Small intestine (tissue), 7 donors: ENCODE data around the gene ASTL. TPM values are rescaled to one million over a fixed set of nuclear protein-coding genes. Genes with fewer than 3 reads are reported as not detected.
A peak's percentile ranks its signal among the peaks of the same experiment; 100 is the strongest.

Experiments
- DNase-seq, 2 donors: peaks; one replicate each; pipeline versions ENCODE4 v3.0.0 to v3.0.0-alpha.2; 2013
- FAIRE-seq: peaks from 2 replicates; lab custom pipeline; 2012; peaks lifted over from hg19 to GRCh38; lab: Jason Lieb, UNC
- H3K27ac ChIP-seq, 3 donors: one replicate each; pipeline ENCODE4 v1.5.1; 2013; ENCODE audit warnings: low read length in 2 of 3, mild to moderate bottlenecking in 2 of 3, control low read depth in 1 of 3, inconsistent platforms in 1 of 3, low read depth in 1 of 3, moderate library complexity in 1 of 3
- H3K27me3 ChIP-seq, 3 donors: one replicate each; pipeline ENCODE4 v1.6.1; 2013; ENCODE audit warnings: low read length in 3 of 3, inconsistent platforms in 1 of 3; ENCODE audit not compliant: control insufficient read depth in 3 of 3, insufficient read depth in 3 of 3
- H3K36me3 ChIP-seq, 3 donors: one replicate each; pipeline ENCODE4 v1.6.1; 2013; ENCODE audit warnings: low read length in 3 of 3, inconsistent platforms in 1 of 3, low read depth in 1 of 3, mild to moderate bottlenecking in 1 of 3, moderate library complexity in 1 of 3; ENCODE audit not compliant: control insufficient read depth in 3 of 3, insufficient read depth in 2 of 3
- H3K4me1 ChIP-seq, 3 donors: one replicate each; pipeline ENCODE4 v1.6.1; 2013; ENCODE audit warnings: low read length in 2 of 3, inconsistent platforms in 1 of 3, low read depth in 1 of 3, mild to moderate bottlenecking in 1 of 3, moderate library complexity in 1 of 3; ENCODE audit not compliant: control insufficient read depth in 3 of 3, insufficient read depth in 2 of 3
- H3K4me3 ChIP-seq, 3 donors: one replicate each; pipeline ENCODE4 v1.5.1; 2013; ENCODE audit warnings: low read length in 3 of 3, control low read depth in 1 of 3, inconsistent platforms in 1 of 3, low read depth in 1 of 3, mild to moderate bottlenecking in 1 of 3, moderate library complexity in 1 of 3
- H3K9me3 ChIP-seq, 2 donors: one replicate each; pipeline ENCODE4 v1.6.1; 2013; ENCODE audit warnings: low read depth in 1 of 2, low read length in 1 of 2; ENCODE audit not compliant: control insufficient read depth in 2 of 2, insufficient read depth in 1 of 2
- WGBS, 3 donors: extraction: QIAGEN DNeasy Blood & Tissue Kit; methylation state at CpG; one replicate each; pipeline ENCODE4 v1.1.7; 2013; 5-methylcytosine and 5-hydroxymethylcytosine counted together
- polyA plus RNA-seq, 4 donors: library from polyadenylated mRNA; stranded (reverse) in 3 of 4; unstranded in 1 of 4; fragments of 200-250 nt in 3 of 4; fragments of 120-200 nt in 1 of 4; gene quantifications; one replicate each; pipeline versions ENCODE4 v1.2.1 to v1.2.3, GENCODE V29; 2013
- donor health status: healthy with polysubstance abuse.
- donor health status: control.
- donor health status: control.
- donor health status: Bipolar disorder and iron deficiency.
- donor health status: healthy.

Gene ASTL
- polyA plus RNA-seq, 4 donors: not detected

- 49 to 66% (median 50%) methylated on average over 10 of the region's 10 CpGs for WGBS, 3 donors
- no peaks in the 10 kb centered on the region for H3K4me1 ChIP-seq
- FAIRE-seq (no peak), DNase-seq (no peak)
- no peaks in the 10 kb centered on the region for H3K36me3 ChIP-seq
- H3K27me3 ChIP-seq: no peaks in the 10 kb centered on the region
- no peaks in the 10 kb centered on the region for H3K9me3 ChIP-seq
- peak overlapping the region in 1 of 3 donors; percentile 11 for H3K27ac ChIP-seq
- no peak overlapping the region for H3K4me3 ChIP-seq
Observed at GRCh38 chr2:96131152-96131812, 7.0 kb downstream of the ASTL start.

DNA sequence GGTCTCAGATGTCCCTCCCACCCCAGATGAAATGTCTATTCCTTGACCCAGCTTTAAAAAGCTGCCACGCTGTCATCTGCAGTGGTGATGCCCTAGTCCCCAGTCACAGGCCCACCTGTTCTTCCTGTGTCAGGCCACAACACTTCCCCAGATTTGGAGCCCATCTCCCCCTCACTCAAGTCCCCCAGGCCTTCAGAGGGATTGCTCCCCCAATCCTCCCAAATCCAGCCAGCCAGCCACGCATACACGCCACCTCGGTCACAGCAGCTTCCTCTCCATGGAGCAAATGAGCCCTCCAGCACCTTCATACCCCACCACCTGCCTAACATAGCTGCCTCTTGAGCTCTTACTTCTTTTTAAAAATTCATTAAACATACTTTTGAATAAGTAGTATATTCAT, 7.8 kb downstream of the ASTL start:
- no peak for FAIRE-seq
- Histone ChIP-seq H3K9me3 (no peaks in the 10 kb centered on the region), H3K27ac (no peak overlapping the region), H3K27me3 (no peaks in the 10 kb centered on the region), H3K4me3 (no peak overlapping the region), H3K36me3 (no peaks in the 10 kb centered on the region), H3K4me1 (no peaks in the 10 kb centered on the region)
- no peak for DNase-seq
- WGBS, 3 donors: 87 to 98% (median 92%) methylated on average over 4 of the region's 4 CpGs

DNA sequence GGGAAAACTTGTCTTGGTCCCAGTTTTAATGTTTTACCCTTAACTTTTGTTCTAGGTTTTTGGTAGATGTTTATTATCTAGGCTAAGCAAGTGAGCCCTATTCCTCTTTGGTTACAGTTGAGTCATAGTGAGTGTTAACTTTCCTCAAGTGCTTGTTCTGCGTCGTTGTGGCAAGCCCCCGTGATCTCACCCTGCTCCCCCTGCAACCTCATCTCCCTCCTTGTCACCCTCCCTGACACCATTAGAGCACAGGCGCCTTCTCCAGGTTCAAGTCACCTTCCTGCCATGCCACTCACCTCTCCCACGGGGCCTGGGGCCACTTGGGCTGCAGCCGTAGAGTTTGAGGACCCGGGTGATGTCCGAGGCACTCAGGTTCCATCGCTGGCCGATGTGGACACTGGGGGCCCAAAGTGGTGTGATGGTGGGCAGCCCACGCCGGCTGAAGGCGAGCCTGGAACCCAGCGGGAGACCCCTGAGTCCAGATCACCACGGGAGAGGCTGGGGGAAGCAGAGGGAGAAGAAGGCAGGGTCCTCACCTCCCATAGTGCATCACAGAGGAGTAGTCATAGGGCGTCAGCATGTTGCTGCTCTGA, 8.7 kb downstream of the ASTL start:
- no peaks in the 10 kb centered on the region for H3K4me1 ChIP-seq
- no peak for DNase-seq
- H3K36me3 ChIP-seq: no peaks in the 10 kb centered on the region
- no peaks in the 10 kb centered on the region for H3K27me3 ChIP-seq
- H3K27ac ChIP-seq: no peak overlapping the region
- H3K9me3 ChIP-seq: no peaks in the 10 kb centered on the region
- FAIRE-seq: no peak
- H3K4me3 ChIP-seq: no peak overlapping the region
- 85 to 90% (median 89%) methylated on average over 16 of the region's 16 CpGs for WGBS, 3 donors

DNA sequence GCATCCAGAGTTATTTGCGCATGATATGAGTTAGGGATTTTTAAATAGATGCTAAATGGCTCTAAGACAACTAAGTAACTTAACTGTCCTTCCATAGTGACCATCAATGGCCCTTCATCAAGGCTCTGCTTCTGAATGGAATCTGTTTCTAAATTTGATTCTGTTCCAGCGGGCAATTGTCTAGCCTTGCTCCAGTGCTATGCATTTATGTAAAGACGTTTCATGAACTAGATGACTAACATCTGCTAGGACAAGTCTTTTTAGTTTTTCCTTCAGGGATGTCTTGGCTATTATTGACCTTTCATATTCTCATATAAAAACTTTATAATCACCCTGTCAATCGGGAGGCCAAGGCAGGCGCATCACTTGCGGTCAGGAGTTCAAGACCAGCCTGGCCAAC, 9.8 kb downstream of the ASTL start:
- 87 to 90% (median 87%) methylated on average over 6 of the region's 6 CpGs for WGBS, 3 donors
- DNase-seq: no peak
- no peak for FAIRE-seq
- H3K9me3 ChIP-seq: no peaks in the 10 kb centered on the region
- H3K4me3 ChIP-seq: no peak overlapping the region
- H3K36me3 ChIP-seq: no peaks in the 10 kb centered on the region
- H3K27ac ChIP-seq: no peak overlapping the region
- H3K27me3 ChIP-seq: no peaks in the 10 kb centered on the region
- H3K4me1 ChIP-seq: no peaks in the 10 kb centered on the region

- no peak overlapping the region for H3K4me3 ChIP-seq
- DNase-seq (no peak), FAIRE-seq (no peak)
- no peaks in the 10 kb centered on the region for H3K36me3 ChIP-seq
- H3K27me3 ChIP-seq: peaks cover 0 to 12% (median 0%) of the 10 kb centered on the region in 3 donors
- H3K4me1 ChIP-seq: peaks cover 0 to 4% (median 0%) of the 10 kb centered on the region in 3 donors
- 94 to 95% (median 94%) methylated on average over 14 of the region's 14 CpGs for WGBS, 3 donors
- H3K9me3 ChIP-seq: no peaks in the 10 kb centered on the region
- no peak overlapping the region for H3K27ac ChIP-seq
Observed at GRCh38 chr2:96124406-96125265, 13.7 kb downstream of the ASTL start.

DNA sequence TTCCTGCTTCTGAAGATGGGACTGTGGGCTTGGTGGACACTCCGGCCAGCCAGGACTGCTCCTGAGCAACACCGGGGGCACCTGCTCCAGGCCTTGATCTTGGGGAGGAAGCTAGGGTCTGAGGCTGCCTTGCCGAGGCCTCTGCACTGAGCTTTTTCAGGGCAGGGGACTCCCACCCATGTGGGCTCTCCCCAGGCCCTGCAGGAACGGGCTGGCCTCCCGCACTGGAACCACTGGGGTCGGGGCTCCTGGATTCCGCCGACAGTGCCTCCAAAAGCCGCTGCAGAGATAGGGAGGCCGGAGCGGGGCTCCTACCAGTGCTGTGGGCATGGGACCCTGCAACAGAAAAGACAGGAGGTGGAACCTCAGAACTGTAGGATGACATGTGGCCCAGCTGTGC, 14.4 kb downstream of the ASTL start:
- Histone ChIP-seq H3K9me3 (no peaks in the 10 kb centered on the region), H3K4me3 (no peak overlapping the region), H3K36me3 (no peaks in the 10 kb centered on the region), H3K27me3 (peaks cover 0 to 15% (median 1%) of the 10 kb centered on the region in 3 donors), H3K4me1 (peaks cover 0 to 4% (median 0%) of the 10 kb centered on the region in 3 donors), H3K27ac (no peak overlapping the region)
- DNase-seq: no peak
- no peak for FAIRE-seq
- 92 to 93% (median 92%) methylated on average over 11 of the region's 11 CpGs for WGBS, 3 donors

GRCh38 chr2:96123290-96123689, 15.0 kb downstream of the ASTL start:
- WGBS, 3 donors: 71 to 74% methylated on average over 1 of the region's 1 CpG; no CpG with 5 or more reads in 1 of the 3 donors
- no peak for FAIRE-seq
- H3K4me1 ChIP-seq: peaks cover 0 to 4% (median 0%) of the 10 kb centered on the region in 3 donors
- H3K27ac ChIP-seq: no peak overlapping the region
- no peak for DNase-seq
- no peaks in the 10 kb centered on the region for H3K36me3 ChIP-seq
- peaks cover 0 to 16% (median 4%) of the 10 kb centered on the region in 3 donors for H3K27me3 ChIP-seq
- H3K9me3 ChIP-seq: no peaks in the 10 kb centered on the region
- H3K4me3 ChIP-seq: no peak overlapping the region

DNA sequence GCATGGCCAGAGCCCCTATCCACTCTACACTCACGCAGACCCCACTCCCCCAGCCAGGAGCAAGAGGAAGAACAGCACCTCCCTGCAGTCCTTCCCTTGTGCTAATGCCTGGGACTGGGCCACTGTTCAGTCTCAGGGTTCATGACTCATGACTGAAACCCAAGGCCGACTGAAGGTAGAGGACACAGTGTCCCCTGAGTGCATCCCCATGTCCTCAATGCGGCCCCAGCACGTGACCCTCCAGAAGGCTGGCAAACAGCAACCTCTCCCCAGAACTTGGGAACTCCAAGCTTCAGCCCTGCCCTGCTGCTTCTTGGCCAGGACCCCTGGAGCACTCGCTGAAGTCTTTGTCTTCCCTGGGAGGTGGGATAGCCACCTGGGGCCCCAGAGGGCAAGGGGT, 15.9 kb downstream of the ASTL start:
- H3K4me3 ChIP-seq: no peak overlapping the region
- no peaks in the 10 kb centered on the region for H3K36me3 ChIP-seq
- DNase-seq: no peak
- H3K27me3 ChIP-seq: peaks cover 0 to 24% (median 4%) of the 10 kb centered on the region in 3 donors
- no peak overlapping the region for H3K27ac ChIP-seq
- FAIRE-seq: no peak
- H3K4me1 ChIP-seq: peaks cover 0 to 6% (median 0%) of the 10 kb centered on the region in 3 donors
- no peaks in the 10 kb centered on the region for H3K9me3 ChIP-seq
- 82 to 90% (median 85%) methylated on average over 5 of the region's 5 CpGs for WGBS, 3 donors
